SK-N-SH treated with all-trans-retinoic acid at 6 μM for 48 hours (cell line): Measurements from ENCODE around the gene PDE3A.

Experiments
- ATAC-seq: fragments of 200-7000 bp; cut with Tn5 transposase; 3 replicates; pipeline ENCODE4 v1.9.1; 2020; ENCODE audit warnings: mild to moderate bottlenecking, moderate library complexity
- ARNTL ChIP-seq: fragments of 450-650 bp; formaldehyde crosslinking; IDR thresholded peaks from 2 replicates; pipeline ENCODE4 v1.5.0; 2020; ENCODE audit warnings: low read depth, mild to moderate bottlenecking, moderate library complexity, borderline replicate concordance
- BACH2 ChIP-seq: fragments of 250-450 bp; sonication (Bioruptor Pico); IDR thresholded peaks from 2 replicates; pipeline ENCODE4 v1.9.0; 2021; ENCODE audit warnings: mild to moderate bottlenecking, borderline replicate concordance
- CREB5 ChIP-seq: fragments of 250-450 bp; sonication (Bioruptor Pico); IDR thresholded peaks from 2 replicates; pipeline ENCODE4 v1.5.1; 2020; ENCODE audit warnings: low read depth, mild to moderate bottlenecking, moderate library complexity
- CSRNP3 ChIP-seq: fragments of 250-450 bp; sonication (Bioruptor Pico); IDR thresholded peaks from 2 replicates; pipeline ENCODE4 v1.5.1; 2021; ENCODE audit warnings: mild to moderate bottlenecking, moderate library complexity
- ESRRG ChIP-seq: fragments of 250-450 bp; sonication (Bioruptor Pico); IDR thresholded peaks from 2 replicates; pipeline ENCODE4 v1.6.1; 2021; ENCODE audit warnings: mild to moderate bottlenecking
- GLIS3 ChIP-seq: fragments of 250-450 bp; sonication (Bioruptor Pico); IDR thresholded peaks from 2 replicates; pipeline ENCODE4 v1.5.0; 2020; ENCODE audit warnings: mild to moderate bottlenecking, moderate library complexity
- ISL1 ChIP-seq: fragments of 250-450 bp; sonication (Bioruptor Pico); IDR thresholded peaks from 2 replicates; pipeline ENCODE4 v2.1.2; 2022; ENCODE audit warnings: mild to moderate bottlenecking, moderate library complexity
- OSR1 ChIP-seq: fragments of 250-450 bp; sonication (Bioruptor Pico); IDR thresholded peaks from 2 replicates; pipeline ENCODE4 v1.8.0; 2022; ENCODE audit warnings: moderate library complexity, mild to moderate bottlenecking, inconsistent platforms
- POU6F1 ChIP-seq: fragments of 250-450 bp; sonication (Bioruptor Pico); IDR thresholded peaks from 2 replicates; pipeline ENCODE4 v1.8.0; 2021; ENCODE audit warnings: low read depth, mild to moderate bottlenecking, moderate library complexity, borderline replicate concordance
- PPARA ChIP-seq: fragments of 250-450 bp; sonication (Bioruptor Pico); IDR thresholded peaks from 2 replicates; pipeline ENCODE4 v1.5.0; 2020; ENCODE audit warnings: mild to moderate bottlenecking, borderline replicate concordance
- RARB ChIP-seq: fragments of 250-450 bp; sonication (Bioruptor Pico); IDR thresholded peaks from 2 replicates; pipeline ENCODE4 v1.8.0; 2021; ENCODE audit warnings: mild to moderate bottlenecking, moderate library complexity
- SNAI2 ChIP-seq: fragments of 250-450 bp; sonication (Bioruptor Pico); IDR thresholded peaks from 2 replicates; pipeline ENCODE4 v1.5.0; 2020; ENCODE audit warnings: mild to moderate bottlenecking, moderate library complexity
- TCF4 ChIP-seq: fragments of 250-450 bp; sonication (Bioruptor Pico); IDR thresholded peaks from 2 replicates; pipeline ENCODE4 v1.8.0; 2021; ENCODE audit warnings: mild to moderate bottlenecking, moderate library complexity, borderline replicate concordance
- TOX ChIP-seq: fragments of 250-450 bp; sonication (Bioruptor Pico); IDR thresholded peaks from 2 replicates; pipeline ENCODE4 v1.8.0; 2021; ENCODE audit warnings: mild to moderate bottlenecking, moderate library complexity, borderline replicate concordance
- TSHZ2 ChIP-seq: fragments of 250-450 bp; sonication (Bioruptor Pico); IDR thresholded peaks from 2 replicates; pipeline ENCODE4 v1.5.0; 2020; ENCODE audit warnings: mild to moderate bottlenecking, moderate library complexity
- ZC3H10 ChIP-seq: fragments of 250-450 bp; sonication (Bioruptor Pico); IDR thresholded peaks from 2 replicates; pipeline ENCODE4 v1.5.1; 2021; ENCODE audit warnings: mild to moderate bottlenecking, moderate library complexity
- ZFP3 ChIP-seq: fragments of 250-450 bp; sonication (Bioruptor Pico); IDR thresholded peaks from 2 replicates; pipeline ENCODE4 v1.5.0; 2020; ENCODE audit warnings: mild to moderate bottlenecking, moderate library complexity
- ZFP30 ChIP-seq: fragments of 450-650 bp; formaldehyde crosslinking; IDR thresholded peaks from 2 replicates; pipeline ENCODE4 v1.5.0; 2022; ENCODE audit warnings: mild to moderate bottlenecking, moderate library complexity
- ZNF565 ChIP-seq: fragments of 450-650 bp; formaldehyde crosslinking; conservative IDR thresholded peaks from 2 replicates; pipeline ENCODE4 v1.5.0; 2020; ENCODE audit warnings: low read depth, mild to moderate bottlenecking, moderate library complexity
- ZNF70 ChIP-seq: fragments of 450-650 bp; formaldehyde crosslinking; IDR thresholded peaks from 2 replicates; pipeline ENCODE4 v1.5.0; 2020; ENCODE audit warnings: mild to moderate bottlenecking, moderate library complexity
- ZNF8 ChIP-seq: fragments of 450-650 bp; formaldehyde crosslinking; IDR thresholded peaks from 2 replicates; pipeline ENCODE4 v1.5.0; 2020; ENCODE audit warnings: mild to moderate bottlenecking, moderate library complexity

PDE3A gene

GRCh38 chr12:20392339-20392738, 24.0 kb downstream of the PDE3A start:
- ATAC-seq: no peak
- no peak for TF ChIP-seq ZFP3 (CRISPR knock-in tag)
- TF ChIP-seq CSRNP3 (CRISPR knock-in tag): no peak
- TF ChIP-seq ZNF70: no peak
- TF ChIP-seq ZNF565 (CRISPR knock-in tag): no peak
- TF ChIP-seq ISL1 (CRISPR knock-in tag): no peak
- no peak for TF ChIP-seq BACH2 (CRISPR knock-in tag)
- no peak for TF ChIP-seq GLIS3 (CRISPR knock-in tag)
- TF ChIP-seq TOX (CRISPR knock-in tag): no peak
- no peak for TF ChIP-seq SNAI2
- TF ChIP-seq ZC3H10: no peak
- no peak for TF ChIP-seq OSR1 (CRISPR knock-in tag)
- TF ChIP-seq RARB (CRISPR knock-in tag): no peak
- no peak for TF ChIP-seq CREB5 (CRISPR knock-in tag)
- TF ChIP-seq ZFP30 (CRISPR knock-in tag): no peak
- no peak for TF ChIP-seq TSHZ2
- TF ChIP-seq ZNF8 (CRISPR knock-in tag): no peak
- no peak for TF ChIP-seq ARNTL (CRISPR knock-in tag)
- no peak for TF ChIP-seq ESRRG (CRISPR knock-in tag)
- TF ChIP-seq PPARA: no peak
- TF ChIP-seq POU6F1 (CRISPR knock-in tag): no peak
- TF ChIP-seq, all 23 proteins: peak for 0

- no peak for TF ChIP-seq TOX (CRISPR knock-in tag)
- TF ChIP-seq ARNTL (CRISPR knock-in tag): no peak
- no peak for TF ChIP-seq ESRRG (CRISPR knock-in tag)
- TF ChIP-seq ZNF8 (CRISPR knock-in tag): no peak
- no peak for TF ChIP-seq CSRNP3 (CRISPR knock-in tag)
- no peak for TF ChIP-seq ISL1 (CRISPR knock-in tag)
- TF ChIP-seq, all 23 proteins: peak for 0
- no peak for ATAC-seq
Measured at GRCh38 chr12:20393707-20394106, 25.4 kb downstream of the PDE3A start.

GRCh38 chr12:20395791-20396550, 27.6 kb downstream of the PDE3A start:
- TF ChIP-seq SNAI2: no peak
- no peak for TF ChIP-seq ZFP30 (CRISPR knock-in tag)
- TF ChIP-seq TCF4 (CRISPR knock-in tag): no peak
- no peak for TF ChIP-seq ARNTL (CRISPR knock-in tag)
- TF ChIP-seq ZNF70: no peak
- TF ChIP-seq ZFP3 (CRISPR knock-in tag): no peak
- TF ChIP-seq RARB (CRISPR knock-in tag): no peak
- no peak for TF ChIP-seq ZNF565 (CRISPR knock-in tag)
- TF ChIP-seq ZC3H10: no peak
- no peak for TF ChIP-seq TOX (CRISPR knock-in tag)
- no peak for TF ChIP-seq TSHZ2
- TF ChIP-seq PPARA: no peak
- no peak for TF ChIP-seq POU6F1 (CRISPR knock-in tag)
- no peak for ATAC-seq
